ENCODE results near the gene ARHGEF1. TPM values are rescaled to one million over a fixed set of nuclear protein-coding genes. Genes with fewer than 3 reads are reported as not detected.

The ARHGEF1 gene
- total and polyA plus RNA-seq, 2 donors: 20.1 to 59.2 TPM

DNA sequence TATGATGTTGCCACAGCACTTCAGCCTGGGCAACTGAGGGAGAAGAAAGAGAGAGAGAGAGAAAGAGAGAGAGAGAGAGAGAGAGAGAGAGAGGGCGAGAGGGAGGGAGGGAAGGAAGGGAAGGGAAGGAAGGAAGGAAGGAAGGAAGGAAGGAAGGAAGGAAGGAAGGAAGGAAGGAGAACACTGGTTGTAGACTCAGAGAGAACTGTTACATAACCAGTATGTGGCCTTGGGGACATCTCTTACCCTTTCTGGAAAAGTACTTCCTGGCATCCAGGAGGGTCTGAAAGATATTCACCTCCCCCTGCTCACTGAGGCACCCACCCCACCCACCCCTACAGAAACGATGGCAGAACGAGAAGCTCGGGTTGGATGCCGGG lies 2.7 kb upstream of the ARHGEF1 start:
- Histone ChIP-seq H3K27ac (ENCODE audit: low read depth) (no peak overlapping the region), H3K4me1 (ENCODE audit: insufficient read depth) (peaks cover 4% of the 10 kb centered on the region), H3K4me3 (ENCODE audit: low read depth, low read length) (no peak overlapping the region), H3K36me3 (ENCODE audit: insufficient read depth) (no peaks in the 10 kb centered on the region)
- WGBS: 66% methylated on average over 5 of the region's 5 CpGs
- no peak for DNase-seq (ENCODE audit: extremely low spot score)

GRCh38 chr19:41883463-41883820 lies 458 bp downstream of the ARHGEF1 start:
- no peak for DNase-seq (ENCODE audit: extremely low spot score)
- H3K4me1 ChIP-seq (ENCODE audit: insufficient read depth): peaks cover 4% of the 10 kb centered on the region
- peak overlapping the region; percentile 72 for H3K27ac ChIP-seq (ENCODE audit: low read depth)
- H3K4me3 ChIP-seq (ENCODE audit: low read depth, low read length): peak overlapping the region; percentile 91
- under 1% methylated on average over 23 of the region's 23 CpGs for WGBS
- H3K36me3 ChIP-seq (ENCODE audit: insufficient read depth): no peaks in the 10 kb centered on the region

DNA sequence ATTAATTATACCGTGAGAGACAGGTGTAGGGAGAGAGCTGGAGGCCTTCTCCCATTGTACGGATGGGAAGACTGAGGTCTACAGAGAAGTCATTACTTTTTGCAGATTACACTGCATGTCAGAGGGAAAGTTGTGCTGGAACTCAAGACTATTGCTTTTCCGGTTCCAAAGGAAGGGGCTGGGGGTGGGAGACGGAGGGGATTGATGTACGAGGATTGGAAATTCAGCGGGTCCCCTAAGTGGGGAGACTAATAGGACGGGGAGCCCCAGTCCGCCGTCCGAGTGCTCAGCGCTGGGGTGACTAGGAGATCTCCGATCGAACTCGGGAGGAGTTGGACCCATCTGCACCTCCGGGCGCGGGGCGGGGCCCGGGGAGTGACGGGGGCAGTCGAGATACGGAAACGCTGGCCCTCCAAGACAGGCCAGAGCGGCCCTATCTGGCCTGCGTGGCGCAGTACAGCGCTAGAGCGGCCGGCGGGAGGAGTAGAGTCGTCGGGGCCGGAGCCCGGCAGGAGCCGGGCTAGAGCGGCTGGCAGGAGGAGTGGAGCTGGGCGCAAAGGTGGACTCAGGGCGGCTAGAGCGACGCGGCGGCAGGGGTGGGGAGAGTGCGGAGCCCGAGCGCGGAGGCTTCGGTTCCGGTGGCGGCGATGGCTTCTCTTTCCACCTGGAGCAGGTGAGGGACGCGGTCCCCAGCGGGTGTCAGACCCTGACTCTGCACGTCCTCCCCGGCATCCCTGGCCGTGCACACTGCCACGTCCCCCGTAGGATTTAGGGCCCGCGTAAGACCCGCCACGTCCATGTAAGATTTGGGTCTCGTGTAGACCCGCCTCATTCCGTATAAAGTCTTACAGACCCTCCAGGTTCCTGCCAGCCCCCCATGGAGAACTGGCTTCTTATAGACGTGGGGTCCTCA lies 1.1 kb downstream of the ARHGEF1 start:
- peaks cover 4% of the 10 kb centered on the region for H3K4me1 ChIP-seq (ENCODE audit: insufficient read depth)
- peak; percentile 86 for DNase-seq (ENCODE audit: extremely low spot score)
- no peaks in the 10 kb centered on the region for H3K36me3 ChIP-seq (ENCODE audit: insufficient read depth)
- H3K4me3 ChIP-seq (ENCODE audit: low read depth, low read length): peak overlapping the region; percentile 91
- under 1% methylated on average over 66 of the region's 66 CpGs for WGBS
- H3K27ac ChIP-seq (ENCODE audit: low read depth): peak overlapping the region; percentile 50

DNA sequence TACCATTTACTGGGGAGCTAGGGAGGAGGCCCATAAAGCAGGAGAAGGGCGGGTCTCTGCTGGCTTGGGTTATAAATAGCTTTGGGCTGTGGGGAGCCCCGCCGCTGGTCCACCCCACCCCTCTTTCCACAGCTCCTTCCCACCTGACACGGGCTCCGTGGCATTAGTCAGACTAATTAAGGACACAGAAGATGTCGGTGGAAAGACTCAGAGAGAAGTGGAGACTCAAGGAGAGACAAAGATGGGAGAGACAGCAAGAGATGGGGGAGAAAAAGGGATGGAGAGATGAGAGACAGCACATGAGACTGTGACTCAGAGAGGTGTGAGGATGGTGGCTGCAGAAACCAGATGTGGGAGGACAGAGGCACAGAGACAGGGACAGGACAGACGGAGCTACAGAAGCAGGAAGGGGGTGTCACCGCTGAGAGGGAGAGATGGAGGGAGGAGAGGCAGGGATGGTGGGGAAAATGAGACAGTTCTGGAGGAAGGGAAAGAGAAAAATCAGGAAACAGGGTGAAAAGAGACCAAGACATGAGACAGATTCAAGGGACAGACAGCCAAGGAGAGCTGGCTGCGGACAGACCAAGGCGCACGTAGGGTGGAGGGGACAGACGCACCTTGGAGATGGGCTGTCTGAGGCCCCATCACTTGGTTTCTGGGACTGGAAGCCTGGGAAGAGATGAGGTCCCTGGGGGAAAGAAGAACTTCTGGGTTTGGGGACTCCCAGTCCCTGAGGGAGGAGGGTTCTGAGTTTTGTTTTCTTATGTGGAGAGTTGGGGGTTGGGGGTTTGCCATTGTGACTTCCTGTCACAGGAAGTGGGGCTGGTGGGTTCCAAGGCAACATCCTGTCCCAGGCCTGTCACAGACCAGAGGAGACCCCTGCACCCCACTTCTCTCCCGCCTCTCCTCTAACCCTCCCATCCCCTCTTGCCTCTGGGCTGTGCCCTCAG lies 4.1 kb downstream of the ARHGEF1 start:
- DNase-seq (ENCODE audit: extremely low spot score): no peak
- no peak overlapping the region for H3K27ac ChIP-seq (ENCODE audit: low read depth)
- H3K4me3 ChIP-seq (ENCODE audit: low read depth, low read length): peak overlapping the region; percentile 15
- 60% methylated on average over 13 of the region's 13 CpGs for WGBS
- H3K36me3 ChIP-seq (ENCODE audit: insufficient read depth): no peaks in the 10 kb centered on the region
- H3K4me1 ChIP-seq (ENCODE audit: insufficient read depth): peaks cover 4% of the 10 kb centered on the region

GRCh38 chr19:41887711-41888382 lies 4.9 kb downstream of the ARHGEF1 start:
- Histone ChIP-seq H3K27ac (ENCODE audit: low read depth) (no peak overlapping the region), H3K4me1 (ENCODE audit: insufficient read depth) (peaks cover 4% of the 10 kb centered on the region), H3K36me3 (ENCODE audit: insufficient read depth) (peaks cover 3% of the 10 kb centered on the region), H3K4me3 (ENCODE audit: low read depth, low read length) (no peak overlapping the region)
- no peak for DNase-seq (ENCODE audit: extremely low spot score)
- 48% methylated on average over 17 of the region's 17 CpGs for WGBS

DNA sequence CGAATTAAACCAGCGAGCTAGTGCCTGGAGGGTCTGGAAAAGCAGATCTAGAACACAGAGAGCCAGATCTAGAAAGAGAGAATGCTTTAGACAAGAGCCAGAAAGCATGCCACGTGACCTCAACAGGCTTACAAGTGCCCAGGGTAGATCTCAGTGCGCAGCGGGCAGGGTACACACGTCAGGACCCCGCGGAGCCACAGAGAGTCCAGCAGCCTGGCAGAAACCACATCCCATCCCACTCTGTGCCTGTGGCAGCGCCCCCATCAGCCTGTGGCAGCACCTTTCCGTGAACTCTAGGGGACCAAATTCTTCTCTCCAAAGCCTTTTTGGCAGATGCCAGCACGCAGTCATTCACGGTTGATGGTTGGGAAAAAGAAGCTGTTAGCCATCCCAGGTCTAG lies 5.9 kb downstream of the ARHGEF1 start:
- Histone ChIP-seq H3K4me3 (ENCODE audit: low read depth, low read length) (no peak overlapping the region), H3K27ac (ENCODE audit: low read depth) (no peak overlapping the region), H3K36me3 (ENCODE audit: insufficient read depth) (peaks cover 3% of the 10 kb centered on the region), H3K4me1 (ENCODE audit: insufficient read depth) (peaks cover 4% of the 10 kb centered on the region)
- no peak for DNase-seq (ENCODE audit: extremely low spot score)
- WGBS: 88% methylated on average over 12 of the region's 12 CpGs

DNA sequence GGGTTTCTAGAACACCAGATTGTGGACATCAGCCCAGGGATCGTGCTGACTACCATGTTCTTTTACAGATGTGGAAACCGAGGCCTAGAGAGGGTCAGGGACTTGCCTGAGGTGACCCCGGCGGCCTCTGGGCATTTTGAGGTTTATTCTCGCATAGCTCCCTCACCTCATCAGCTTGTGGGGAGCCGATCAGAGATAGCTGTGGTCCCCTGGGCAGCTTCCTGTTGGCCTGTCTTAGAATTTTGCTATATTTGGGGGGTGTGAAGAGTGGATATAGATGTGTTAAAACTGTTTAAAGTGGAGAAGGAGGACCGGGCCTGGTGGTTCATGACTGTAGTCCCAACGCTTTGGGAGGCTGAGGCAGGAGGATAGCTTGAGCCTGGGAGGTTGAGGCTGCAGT lies 6.9 kb downstream of the ARHGEF1 start:
- no peak for DNase-seq (ENCODE audit: extremely low spot score)
- peaks cover 2% of the 10 kb centered on the region for H3K4me1 ChIP-seq (ENCODE audit: insufficient read depth)
- H3K27ac ChIP-seq (ENCODE audit: low read depth): no peak overlapping the region
- no peak overlapping the region for H3K4me3 ChIP-seq (ENCODE audit: low read depth, low read length)
- WGBS: 92% methylated on average over 8 of the region's 8 CpGs
- peaks cover 3% of the 10 kb centered on the region for H3K36me3 ChIP-seq (ENCODE audit: insufficient read depth)

GRCh38 chr19:41890936-41891335 lies 8.0 kb downstream of the ARHGEF1 start:
- DNase-seq (ENCODE audit: extremely low spot score): no peak
- Histone ChIP-seq H3K36me3 (ENCODE audit: insufficient read depth) (peaks cover 6% of the 10 kb centered on the region), H3K4me3 (ENCODE audit: low read depth, low read length) (no peak overlapping the region), H3K27ac (ENCODE audit: low read depth) (no peak overlapping the region), H3K4me1 (ENCODE audit: insufficient read depth) (no peaks in the 10 kb centered on the region)
- WGBS: 95% methylated on average over 4 of the region's 4 CpGs

- Histone ChIP-seq H3K27ac (ENCODE audit: low read depth) (no peak overlapping the region), H3K36me3 (ENCODE audit: insufficient read depth) (peaks cover 6% of the 10 kb centered on the region), H3K4me3 (ENCODE audit: low read depth, low read length) (no peak overlapping the region), H3K4me1 (ENCODE audit: insufficient read depth) (no peaks in the 10 kb centered on the region)
- no peak for DNase-seq (ENCODE audit: extremely low spot score)
- 85% methylated on average over 34 of the region's 34 CpGs for WGBS
Observed at GRCh38 chr19:41892173-41892902, 9.4 kb downstream of the ARHGEF1 start.

GRCh38 chr19:41893899-41894298 lies 10.9 kb downstream of the ARHGEF1 start:
- no peak for DNase-seq (ENCODE audit: extremely low spot score)
- H3K4me3 ChIP-seq (ENCODE audit: low read depth, low read length): no peak overlapping the region
- H3K36me3 ChIP-seq (ENCODE audit: insufficient read depth): peaks cover 6% of the 10 kb centered on the region
- 78% methylated on average over 6 of the region's 6 CpGs for WGBS
- H3K27ac ChIP-seq (ENCODE audit: low read depth): no peak overlapping the region
- no peaks in the 10 kb centered on the region for H3K4me1 ChIP-seq (ENCODE audit: insufficient read depth)

DNA sequence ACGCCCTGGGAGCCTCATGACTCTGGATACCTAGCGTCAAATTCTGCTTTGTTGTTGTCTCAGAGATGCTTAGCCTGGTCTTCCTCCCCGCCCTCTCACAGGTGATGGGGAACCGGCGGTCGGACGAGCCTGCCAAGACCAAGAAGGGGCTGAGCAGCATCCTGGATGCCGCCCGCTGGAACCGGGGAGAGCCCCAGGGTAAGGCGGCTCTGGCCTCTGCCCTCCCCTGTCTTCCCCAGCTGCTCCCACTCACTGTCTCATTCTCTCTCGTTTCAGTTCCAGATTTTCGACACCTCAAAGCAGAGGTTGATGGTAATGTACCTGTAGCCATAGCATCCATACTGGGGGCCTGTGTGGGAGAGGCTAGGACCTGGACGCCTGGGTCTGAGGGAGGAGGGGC lies 11.4 kb downstream of the ARHGEF1 start:
- H3K27ac ChIP-seq (ENCODE audit: low read depth): no peak overlapping the region
- WGBS: 85% methylated on average over 14 of the region's 14 CpGs
- H3K4me3 ChIP-seq (ENCODE audit: low read depth, low read length): no peak overlapping the region
- H3K36me3 ChIP-seq (ENCODE audit: insufficient read depth): peaks cover 6% of the 10 kb centered on the region
- DNase-seq (ENCODE audit: extremely low spot score): no peak
- H3K4me1 ChIP-seq (ENCODE audit: insufficient read depth): no peaks in the 10 kb centered on the region

DNA sequence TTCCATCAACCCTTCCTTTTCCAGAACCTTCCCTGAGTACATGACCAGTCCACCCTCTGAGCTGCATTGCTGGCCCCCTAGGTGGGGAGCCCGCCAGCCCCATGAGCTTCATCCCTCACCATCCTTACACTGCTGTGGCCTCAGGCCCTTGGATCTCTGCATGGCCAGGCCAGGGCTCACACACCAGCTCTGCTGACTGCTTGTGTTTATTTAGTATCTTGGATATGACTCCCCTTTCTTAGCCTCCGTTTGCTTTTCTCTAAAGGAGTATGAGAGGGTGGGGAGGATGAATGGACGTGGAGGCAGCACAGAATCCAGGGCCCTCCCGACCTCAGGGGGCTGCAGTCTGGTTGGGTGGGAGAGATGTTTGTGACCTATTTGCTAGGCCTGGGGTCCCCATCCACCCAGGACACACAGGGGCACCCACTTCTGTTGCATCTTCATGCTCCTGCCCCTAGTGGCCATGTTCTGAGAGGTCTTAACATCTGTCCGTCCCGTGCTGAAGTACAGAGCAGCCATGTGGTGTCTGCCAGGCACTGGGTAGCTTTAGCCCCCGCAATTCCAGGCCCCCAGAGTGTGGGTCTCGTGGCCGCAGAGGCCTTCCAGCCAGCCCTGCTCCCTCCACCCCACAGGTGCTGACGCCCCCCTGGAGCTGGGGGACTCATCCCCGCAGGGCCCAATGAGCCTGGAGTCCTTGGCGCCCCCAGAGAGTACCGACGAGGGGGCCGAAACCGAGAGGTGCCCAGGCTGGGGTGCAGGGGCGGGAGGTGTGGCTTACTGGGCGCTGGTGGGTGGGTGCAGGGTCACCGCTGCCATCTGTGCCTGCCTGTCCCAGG lies 13.0 kb downstream of the ARHGEF1 start:
- no peak overlapping the region for H3K27ac ChIP-seq (ENCODE audit: low read depth)
- WGBS: 83% methylated on average over 19 of the region's 19 CpGs
- H3K4me1 ChIP-seq (ENCODE audit: insufficient read depth): no peaks in the 10 kb centered on the region
- H3K36me3 ChIP-seq (ENCODE audit: insufficient read depth): peaks cover 6% of the 10 kb centered on the region
- no peak overlapping the region for H3K4me3 ChIP-seq (ENCODE audit: low read depth, low read length)
- DNase-seq (ENCODE audit: extremely low spot score): no peak

Data from urinary bladder (tissue), 4 donors.